C4-2B (cell line): Measurements from ENCODE around the gene IGFBP6.
A peak's percentile ranks its signal among the peaks of the same experiment; 100 is the strongest.

Experiments used
- H3K27ac ChIP-seq: fragments of 450-650 bp; 2 replicates; pipeline ENCODE4 v1.5.1; 2017
- CTCF ChIP-seq: fragments of 450-650 bp; conservative IDR thresholded peaks from 2 replicates; pipeline ENCODE4 v1.5.1; 2017; ENCODE audit warnings: mild to moderate bottlenecking
- ZFX ChIP-seq: fragments of 450-650 bp; IDR thresholded peaks from 2 replicates; pipeline ENCODE4 v1.6.1; 2017

IGFBP6 gene

GRCh38 chr12:53097564-53098353 lies at the start of gene IGFBP6:
Gene IGFBP6, plus strand, starts transcription at chr12:53097667. Its CDS starts 51 bp downstream, at chr12:53097718.
- no peak for TF ChIP-seq ZFX
- TF ChIP-seq CTCF, result no peak
- no peak within 1 kb of the TSS for H3K27ac ChIP-seq

- H3K27ac ChIP-seq, result peak overlapping the region; percentile 96
These were observed 49.3 kb upstream of the IGFBP6 start for GRCh38 chr12:53048033-53048779.

GRCh38 chr12:53048780-53049401 lies 48.6 kb upstream of the IGFBP6 start:
- TF ChIP-seq ZFX (peak; percentile 76), CTCF (peak; percentile 30)

More at GRCh38 chr12:53048033-53048779, 49.3 kb upstream of the IGFBP6 start:
- TF ChIP-seq CTCF (peak; percentile 59), ZFX (no peak; the same call in 1 of the 2 replicates)

GRCh38 chr12:53049571-53050318 lies 47.7 kb upstream of the IGFBP6 start, which contains the start of gene TNS2:
Gene TNS2, plus strand, starts transcription at chr12:53050065. Its CDS starts 121 bp downstream, at chr12:53050186.
- H3K27ac ChIP-seq, result peak within 1 kb of the TSS; percentile 96
- TF ChIP-seq CTCF, result no peak
- TF ChIP-seq ZFX, result peak; percentile 43; the same call in 1 of the 2 replicates

More at GRCh38 chr12:53048780-53049401, 48.6 kb upstream of the IGFBP6 start:
- peak overlapping the region; percentile 96 for H3K27ac ChIP-seq

- H3K27ac ChIP-seq, result peak overlapping the region; percentile 96
- TF ChIP-seq CTCF (no peak), ZFX (no peak)
These were observed 46.9 kb upstream of the IGFBP6 start for GRCh38 chr12:53050426-53051057.

GRCh38 chr12:53051058-53051880 lies 46.2 kb upstream of the IGFBP6 start:
- no peak; the same call in 1 of the 2 replicates for TF ChIP-seq CTCF
- no peak for TF ChIP-seq ZFX
- H3K27ac ChIP-seq, result peak overlapping the region; percentile 96
